IPS DF 6.9 (cell line): ENCODE results near the gene BST1.

Experiments
- DNase-seq: peaks from one replicate; pipeline ENCODE4 v3.0.0-alpha.2; 2013; ENCODE audit warnings: low read depth, low spot score
- H3K27ac ChIP-seq: one replicate; pipeline ENCODE4 v1.5.1; 2013; ENCODE audit warnings: low read length, control low read depth
- H3K27me3 ChIP-seq: 2 replicates; pipeline ENCODE4 v1.6.1; 2013; ENCODE audit warnings: mild to moderate bottlenecking, low read length; ENCODE audit not compliant: control insufficient read depth, insufficient read depth
- H3K36me3 ChIP-seq: 2 replicates; pipeline ENCODE4 v1.6.1; 2013; ENCODE audit warnings: low read length; ENCODE audit not compliant: control insufficient read depth, insufficient read depth
- H3K4me1 ChIP-seq: 2 replicates; pipeline ENCODE4 v1.6.1; 2013; ENCODE audit warnings: low read length; ENCODE audit not compliant: control insufficient read depth, insufficient read depth
- H3K4me3 ChIP-seq: 2 replicates; pipeline ENCODE4 v1.5.1; 2013; ENCODE audit warnings: mild to moderate bottlenecking, low read length
- H3K9me3 ChIP-seq: 2 replicates; pipeline ENCODE4 v1.6.1; 2013; ENCODE audit warnings: low read length, inconsistent platforms; ENCODE audit not compliant: control insufficient read depth, insufficient read depth
- WGBS: extraction: QIAGEN DNeasy Blood & Tissue Kit; methylation state at CpG from one replicate; pipeline ENCODE4 v1.1.7; 2013; ENCODE audit warnings: mixed read lengths, missing lambda C conversion rate; ENCODE audit not compliant: insufficient read length, insufficient coverage; 5-methylcytosine and 5-hydroxymethylcytosine counted together

BST1 gene

DNA sequence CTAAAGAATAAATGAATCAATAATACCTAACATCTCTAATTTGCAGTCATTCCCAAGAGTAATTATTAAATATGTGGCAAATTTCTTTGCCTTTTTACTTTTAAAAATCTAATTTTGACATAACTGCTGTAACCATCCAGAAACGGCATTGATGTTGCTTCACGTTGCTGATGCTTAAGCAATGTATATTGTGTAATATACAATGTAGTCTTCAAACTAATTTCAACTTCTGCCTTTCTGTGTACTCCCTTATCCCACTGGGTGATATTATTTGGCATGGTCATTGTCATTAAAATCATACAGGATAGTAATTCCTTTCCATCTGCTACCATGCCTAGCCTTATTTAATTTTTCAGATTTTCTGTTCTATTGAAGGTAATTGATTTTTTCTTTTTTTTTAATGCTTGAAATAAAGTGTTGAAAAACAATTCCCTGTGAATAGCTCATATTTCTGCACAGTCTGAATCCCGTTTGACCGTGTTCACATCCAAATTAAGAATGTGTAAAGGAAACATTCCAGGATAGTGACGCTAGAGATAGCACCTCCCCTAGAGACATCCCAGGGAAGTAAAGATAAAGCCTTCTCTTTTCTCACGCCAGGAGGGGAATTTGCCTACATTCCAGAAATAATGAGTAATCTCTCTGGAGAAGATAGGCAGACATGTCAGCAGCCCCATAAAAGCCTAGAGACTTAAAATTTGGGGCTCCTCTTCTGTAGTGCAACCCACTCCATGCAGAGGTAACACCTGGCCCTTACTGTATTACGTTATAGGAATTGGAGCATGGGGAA lies 12.7 kb upstream of the BST1 start:
- H3K9me3 ChIP-seq = no peaks in the 10 kb centered on the region
- no peak for DNase-seq
- no CpG with 5 or more reads among the region's 7 CpGs for WGBS
- H3K4me3 ChIP-seq = no peak overlapping the region
- no peaks in the 10 kb centered on the region for H3K27me3 ChIP-seq
- no peak overlapping the region for H3K27ac ChIP-seq
- H3K4me1 ChIP-seq = peaks cover 3% of the 10 kb centered on the region; the same call in 1 of the 2 replicates
- no peaks in the 10 kb centered on the region; the same call in 1 of the 2 replicates for H3K36me3 ChIP-seq

DNA sequence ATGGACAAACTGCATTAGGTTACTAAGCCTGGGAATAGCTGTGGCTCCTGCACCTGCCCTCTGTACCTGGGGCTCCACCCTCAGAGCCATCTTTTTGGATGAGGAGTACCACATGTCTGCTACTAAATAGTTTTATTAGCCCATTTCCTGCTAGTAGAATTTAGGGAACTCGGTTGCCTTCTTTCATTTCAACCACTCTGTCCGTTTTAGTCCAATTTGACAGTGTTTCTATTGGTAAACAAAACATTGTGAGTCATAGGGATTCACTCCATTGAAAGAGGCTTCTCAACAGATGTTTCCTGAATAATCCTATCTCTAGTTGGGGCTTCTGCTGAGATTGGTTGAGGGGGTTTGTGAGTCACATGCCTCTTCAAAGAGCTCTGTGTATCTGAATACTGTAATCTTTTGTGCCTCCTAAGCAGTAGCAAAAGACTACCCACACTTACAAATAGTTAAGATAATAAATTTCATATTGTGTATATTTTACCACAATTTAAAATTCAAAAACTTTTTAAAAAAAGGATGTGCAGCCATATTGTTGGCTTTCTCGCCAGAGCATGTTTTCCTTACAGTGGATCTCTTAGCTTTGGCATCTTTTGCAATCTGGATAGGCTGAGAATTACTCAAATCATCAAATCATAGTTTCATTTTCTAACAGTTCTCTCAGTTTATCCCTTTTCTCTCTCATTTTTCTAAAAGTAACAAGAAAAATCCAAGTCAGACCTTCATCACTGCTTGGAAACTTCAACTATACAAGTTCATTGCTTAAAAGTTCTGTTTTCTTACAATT lies 11.3 kb upstream of the BST1 start:
- Histone ChIP-seq H3K4me1 (peaks cover 3% of the 10 kb centered on the region; the same call in 1 of the 2 replicates), H3K9me3 (no peaks in the 10 kb centered on the region), H3K27me3 (no peaks in the 10 kb centered on the region), H3K4me3 (no peak overlapping the region), H3K36me3 (no peaks in the 10 kb centered on the region), H3K27ac (no peak overlapping the region)
- no peak for DNase-seq
- no CpG with 5 or more reads among the region's 3 CpGs for WGBS

DNA sequence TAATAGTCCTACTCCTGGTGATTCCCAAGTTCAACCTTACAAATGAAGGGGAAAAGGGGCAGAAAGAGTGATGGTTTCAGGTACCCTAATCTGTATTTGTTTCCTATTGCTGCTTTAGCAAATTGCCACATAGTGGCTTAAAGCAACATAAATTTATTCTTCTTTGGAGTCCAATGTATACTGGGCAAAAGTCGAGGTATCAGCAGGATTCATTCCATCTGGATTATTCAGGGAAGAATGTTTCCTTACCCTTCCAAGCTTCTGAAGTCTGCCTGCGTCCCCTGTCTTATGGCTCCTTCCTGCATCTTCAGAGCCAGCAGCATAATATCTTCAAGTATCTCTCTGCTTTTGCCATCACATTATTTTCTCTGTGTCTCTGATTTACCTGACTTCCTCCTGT lies 10.3 kb upstream of the BST1 start:
- Histone ChIP-seq H3K4me1 (peaks cover 3% of the 10 kb centered on the region; the same call in 1 of the 2 replicates), H3K27me3 (no peaks in the 10 kb centered on the region), H3K27ac (no peak overlapping the region), H3K36me3 (no peaks in the 10 kb centered on the region), H3K9me3 (no peaks in the 10 kb centered on the region), H3K4me3 (no peak overlapping the region)
- no CpG with 5 or more reads among the region's 2 CpGs for WGBS
- no peak for DNase-seq

DNA sequence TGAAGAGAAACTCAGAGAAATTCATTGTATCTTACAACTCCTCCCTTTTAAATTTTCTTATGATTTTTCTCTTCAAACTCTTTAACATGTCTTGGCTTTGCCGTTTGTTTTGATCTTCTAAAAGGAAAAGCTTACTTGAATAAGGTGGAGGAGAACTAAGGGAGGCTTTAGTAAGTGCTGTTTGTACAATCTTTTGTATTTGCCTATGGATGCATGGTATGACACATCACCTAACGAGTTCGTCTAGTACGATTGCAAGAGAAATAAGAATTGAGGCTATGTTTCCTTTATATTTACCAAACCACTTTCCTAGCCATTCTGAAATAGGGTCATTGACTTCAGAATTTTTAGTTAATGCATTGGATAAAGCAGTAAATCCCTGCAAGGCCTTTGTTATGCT lies 8.4 kb upstream of the BST1 start:
- WGBS = no CpG with 5 or more reads among the region's 4 CpGs
- Histone ChIP-seq H3K4me3 (no peak overlapping the region), H3K36me3 (no peaks in the 10 kb centered on the region), H3K27ac (no peak overlapping the region), H3K27me3 (no peaks in the 10 kb centered on the region), H3K9me3 (no peaks in the 10 kb centered on the region), H3K4me1 (peaks cover 3% of the 10 kb centered on the region; the same call in 1 of the 2 replicates)
- DNase-seq = no peak

DNA sequence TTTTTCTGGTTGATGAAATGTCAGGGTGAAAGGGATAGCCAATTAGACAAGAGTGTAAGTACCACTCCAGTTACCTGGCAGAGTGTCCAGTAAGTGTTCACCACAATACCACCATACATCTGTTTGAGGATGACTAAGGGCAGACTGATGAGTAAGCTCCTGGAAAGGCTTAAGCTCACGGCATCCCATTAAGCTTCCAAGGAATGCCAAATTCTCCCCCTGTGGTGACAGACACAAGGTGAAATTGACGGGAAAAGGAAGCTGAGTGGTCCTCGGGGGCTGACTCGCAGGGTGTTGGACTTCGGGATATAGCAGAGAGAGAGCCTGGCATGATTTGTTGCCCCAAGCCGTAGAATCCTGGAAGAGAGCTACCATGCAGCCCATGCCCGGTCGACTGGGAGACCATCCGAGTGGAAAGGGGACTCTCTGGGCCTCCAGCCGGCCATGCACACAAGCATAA lies 7.6 kb upstream of the BST1 start:
- no peak overlapping the region for H3K4me3 ChIP-seq
- H3K9me3 ChIP-seq = no peaks in the 10 kb centered on the region
- H3K36me3 ChIP-seq = no peaks in the 10 kb centered on the region
- H3K27me3 ChIP-seq = no peaks in the 10 kb centered on the region
- H3K4me1 ChIP-seq = peaks cover 3% of the 10 kb centered on the region; the same call in 1 of the 2 replicates
- no CpG with 5 or more reads among the region's 10 CpGs for WGBS
- H3K27ac ChIP-seq = no peak overlapping the region
- DNase-seq = no peak

- peaks cover 2% of the 10 kb centered on the region; the same call in 1 of the 2 replicates for H3K4me1 ChIP-seq
- no peak for DNase-seq
- no peaks in the 10 kb centered on the region for H3K27me3 ChIP-seq
- H3K27ac ChIP-seq = no peak overlapping the region
- no CpG with 5 or more reads among the region's 3 CpGs for WGBS
- no peaks in the 10 kb centered on the region for H3K9me3 ChIP-seq
- no peaks in the 10 kb centered on the region for H3K36me3 ChIP-seq
- no peak overlapping the region for H3K4me3 ChIP-seq
These were observed 7.1 kb upstream of the BST1 start for GRCh38 chr4:15695729-15696128.

DNA sequence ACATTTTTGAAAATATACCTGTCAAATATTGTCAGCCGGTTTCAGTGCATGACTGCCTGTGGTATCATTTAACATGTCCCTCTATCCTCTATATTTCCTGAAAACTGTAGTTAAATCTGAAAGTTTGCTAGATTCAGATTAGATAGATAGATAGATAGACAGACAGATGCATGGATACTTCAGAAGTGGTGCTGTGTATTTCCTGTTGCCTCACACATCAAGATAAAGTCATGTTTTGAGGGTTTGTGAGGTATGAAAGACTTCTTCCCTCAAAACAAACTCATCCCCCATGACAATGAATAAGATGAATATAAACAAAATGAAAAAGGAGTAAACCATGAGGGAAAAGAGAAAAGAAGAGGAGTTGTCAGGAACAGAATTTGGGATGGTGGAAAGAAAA lies 6.0 kb upstream of the BST1 start:
- no CpG with 5 or more reads among the region's 1 CpG for WGBS
- Histone ChIP-seq H3K36me3 (no peaks in the 10 kb centered on the region), H3K27me3 (no peaks in the 10 kb centered on the region), H3K4me3 (no peak overlapping the region), H3K27ac (no peak overlapping the region), H3K9me3 (no peaks in the 10 kb centered on the region), H3K4me1 (0 out of 2 replicates have a peak, but pooled peaks cover 2% of the 10 kb centered on the region)
- DNase-seq = no peak

DNA sequence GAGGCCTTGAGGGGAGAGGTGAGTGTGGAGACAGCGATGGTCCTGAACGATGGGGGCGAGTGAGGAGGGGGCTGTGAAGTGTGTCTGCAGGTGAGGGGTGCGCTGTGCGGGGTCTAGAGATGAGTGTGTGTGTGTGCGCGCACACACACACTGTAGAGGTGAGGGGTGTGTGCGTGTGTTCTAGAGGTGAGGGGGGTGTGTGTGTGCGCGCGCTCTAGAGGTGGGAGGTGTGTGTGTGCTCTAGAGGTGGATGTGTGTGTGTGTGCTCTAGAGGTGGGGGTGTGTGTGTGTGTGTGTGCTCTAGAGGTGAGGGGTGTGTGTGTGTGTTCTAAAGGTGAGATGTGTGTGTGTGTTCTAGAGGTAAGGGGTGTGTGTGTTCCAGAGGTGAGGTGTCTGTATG lies 574 bp downstream of the BST1 start:
- Histone ChIP-seq H3K27me3 (no peaks in the 10 kb centered on the region), H3K9me3 (no peaks in the 10 kb centered on the region), H3K36me3 (no peaks in the 10 kb centered on the region), H3K4me1 (no peaks in the 10 kb centered on the region), H3K4me3 (peak overlapping the region; percentile 52; the same call in 1 of the 2 replicates), H3K27ac (no peak overlapping the region)
- no peak for DNase-seq
- WGBS = no CpG with 5 or more reads among the region's 11 CpGs

DNA sequence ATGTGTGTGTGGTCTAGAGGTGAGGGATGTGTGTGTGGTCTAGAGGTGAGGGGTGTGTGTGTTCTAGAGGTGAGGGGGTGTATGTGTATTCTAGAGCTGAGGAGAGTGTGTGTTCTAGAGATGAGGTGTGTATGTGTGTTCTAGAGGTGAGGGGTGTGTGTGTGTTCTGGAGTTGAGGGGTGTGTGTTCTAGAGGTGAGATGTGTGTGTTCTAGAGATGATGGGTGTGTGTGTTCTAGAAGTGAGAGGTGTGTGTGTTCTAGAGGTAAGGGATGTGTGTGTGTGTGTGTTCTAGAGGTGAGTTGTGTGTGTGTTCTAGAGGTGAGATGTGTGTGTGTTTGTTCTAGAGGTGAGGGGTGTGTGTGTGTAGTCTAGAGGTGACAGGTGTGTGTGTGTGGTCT lies 1.3 kb downstream of the BST1 start:
- no peaks in the 10 kb centered on the region for H3K9me3 ChIP-seq
- H3K4me1 ChIP-seq = no peaks in the 10 kb centered on the region
- H3K36me3 ChIP-seq = no peaks in the 10 kb centered on the region
- H3K27ac ChIP-seq = no peak overlapping the region
- H3K27me3 ChIP-seq = no peaks in the 10 kb centered on the region
- no peak overlapping the region for H3K4me3 ChIP-seq
- DNase-seq = no peak

DNA sequence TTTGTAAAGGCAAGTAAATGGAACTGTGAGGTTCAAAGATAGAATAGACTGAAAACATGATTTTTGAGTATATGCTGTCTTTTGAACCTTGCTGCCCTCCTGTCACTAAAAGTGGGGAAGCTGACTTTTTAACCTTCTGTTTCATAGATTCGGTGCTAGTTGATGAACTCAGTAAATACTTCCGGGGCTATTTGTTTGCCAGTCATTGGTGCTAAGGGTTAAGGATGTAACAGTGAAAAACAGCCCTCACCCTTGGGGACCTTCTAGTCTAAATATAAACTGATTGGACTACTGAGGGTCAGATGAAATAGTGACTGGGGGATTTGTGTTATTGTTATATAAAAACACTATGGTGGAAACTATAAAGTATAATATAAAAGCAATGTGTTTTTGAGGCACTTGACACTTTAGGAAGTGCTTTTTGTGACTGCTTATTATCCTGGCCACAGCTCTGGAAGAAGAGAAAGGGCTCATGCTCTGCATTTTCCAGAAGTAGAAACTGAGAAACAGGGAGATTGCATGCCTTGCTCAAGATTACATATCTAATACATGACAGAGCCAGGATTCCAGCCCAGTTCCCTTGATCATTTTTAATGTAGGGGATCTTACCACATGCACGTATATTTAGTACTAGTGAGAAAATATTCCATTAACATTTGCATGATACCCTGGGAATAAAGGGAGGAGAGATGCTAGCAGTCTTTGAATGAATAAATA lies 3.9 kb downstream of the BST1 start:
- Histone ChIP-seq H3K4me3 (no peak overlapping the region), H3K9me3 (no peaks in the 10 kb centered on the region), H3K27ac (no peak overlapping the region), H3K36me3 (no peaks in the 10 kb centered on the region), H3K4me1 (no peaks in the 10 kb centered on the region), H3K27me3 (no peaks in the 10 kb centered on the region)
- DNase-seq = no peak
- no CpG with 5 or more reads among the region's 3 CpGs for WGBS
